Stomach (tissue), 9 donors: ENCODE measurements around the gene ARHGEF12. TPM values are rescaled to one million over a fixed set of nuclear protein-coding genes. Genes with fewer than 3 reads are reported as not detected.
A peak's percentile ranks its signal among the peaks of the same experiment; 100 is the strongest.

Source experiments
- DNase-seq, 2 donors: peaks; one replicate each; pipeline versions ENCODE4 v3.0.0 to v3.0.0-alpha.2; 2013 to 2019
- H3K27ac ChIP-seq, 5 donors: fragments of 200-600 bp in 4 of 5; sonication (generic) in 4 of 5; one replicate each; pipeline ENCODE4 v1.5.1; 2013 to 2019; ENCODE audit warnings: mild to moderate bottlenecking in 1 of 5, moderate library complexity in 1 of 5
- H3K27me3 ChIP-seq, 3 donors: fragments of 200-600 bp; sonication (generic); one replicate each; pipeline ENCODE4 v1.5.1; 2017 to 2019; ENCODE audit warnings: mixed run types in 1 of 3
- H3K36me3 ChIP-seq, 4 donors: fragments of 200-600 bp; sonication (generic); 1 replicate in 3 of 4; 2 replicates in 1 of 4; pipeline ENCODE4 v1.5.1; 2016 to 2019
- H3K4me1 ChIP-seq, 4 donors: fragments of 200-600 bp; sonication (generic); one replicate each; pipeline ENCODE4 v1.5.1; 2016 to 2019
- H3K4me3 ChIP-seq, 4 donors: fragments of 200-600 bp; sonication (generic) in 3 of 4; one replicate each; pipeline ENCODE4 v1.5.1; 2016 to 2019; ENCODE audit warnings: mild to moderate bottlenecking in 1 of 4
- H3K9me3 ChIP-seq, 4 donors: fragments of 200-600 bp; sonication (generic); one replicate each; pipeline ENCODE4 v1.5.1; 2016 to 2019
- EP300 ChIP-seq: sonication (generic); formaldehyde crosslinking; IDR thresholded peaks from one replicate; pipeline ENCODE4 v1.6.1; 2017; ENCODE audit warnings: antibody characterized with exemption
- POLR2A ChIP-seq, 4 donors: fragments of 450-650 bp; IDR thresholded peaks; one replicate each; pipeline ENCODE4 v1.6.1; 2016; ENCODE audit warnings: antibody characterized with exemption in 4 of 4, control low read depth in 2 of 4, mild to moderate bottlenecking in 1 of 4, moderate library complexity in 1 of 4
- POLR2AphosphoS5 ChIP-seq, 3 donors: sonication (generic); formaldehyde crosslinking; IDR thresholded peaks; one replicate each; pipeline ENCODE4 v1.6.1; 2016; ENCODE audit warnings: antibody characterized with exemption in 3 of 3
- WGBS, 5 donors: extraction: QIAGEN DNeasy Blood & Tissue Kit in 3 of 5; methylation state at CpG; one replicate each; pipeline versions ENCODE4 v1.1.5 to v1.1.7; 2013 to 2018; 5-methylcytosine and 5-hydroxymethylcytosine counted together
- intact Hi-C: fragments of 100-400 bp; cut with DNase I; formaldehyde crosslinking; loops from one replicate; pipeline ENCODE4 v1.15.1; 2023; ENCODE audit warnings: low total_unique reads
- polyA plus RNA-seq, 3 donors: library from polyadenylated mRNA; stranded (reverse); fragments of 200-250 nt; gene quantifications; one replicate each; pipeline ENCODE4 v1.2.3, GENCODE V29; 2013
- total RNA-seq, 5 donors: library from RNA; depleted of rRNA; stranded (reverse); fragments of >200 nt; gene quantifications; one replicate each; pipeline versions ENCODE4 v1.1.0 to v1.2.3, GENCODE V29; 2014 to 2016
- TF ChIP-seq, protein P1 (sequence below), 7 experiments: fragments of 450-650 bp in 4 of 7; fragments of 200-600 bp in 3 of 7; sonication (generic) in 3 of 7; IDR thresholded peaks; one replicate each; pipeline ENCODE4 v1.5.1; 2016 to 2019; ENCODE audit warnings: antibody characterized with exemption in 7 of 7, control low read depth in 2 of 7, mild to moderate bottlenecking in 1 of 7
- donor health status: healthy with polysubstance abuse.
- donor health status: Bipolar disorder and iron deficiency.
- donor health status: healthy.

Gene ARHGEF12
- total and polyA plus RNA-seq, 8 donors = 11.5 to 186 (median 43.5) TPM

DNA sequence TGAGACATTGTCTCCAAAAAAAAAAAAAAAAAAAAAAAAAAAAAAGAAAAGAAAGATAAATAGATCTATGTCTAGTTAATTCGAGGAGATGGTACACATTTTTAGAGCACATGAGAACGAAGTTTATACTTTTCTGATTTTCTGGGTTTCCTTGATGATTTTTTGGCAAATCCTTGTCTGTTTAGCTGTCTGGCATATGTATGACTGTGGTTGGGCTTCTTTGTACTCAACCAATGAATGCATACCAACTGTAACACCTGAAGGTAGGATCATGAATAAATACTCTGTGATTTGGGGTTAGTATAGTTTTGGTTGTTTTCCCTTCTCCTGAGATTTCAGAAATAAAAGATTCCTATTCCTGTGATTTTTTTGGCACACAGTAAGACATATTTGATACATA, 63.1 kb downstream of the ARHGEF12 start:
- Histone ChIP-seq H3K4me3 (no peak overlapping the region), H3K27me3 (no peaks in the 10 kb centered on the region), H3K27ac (no peak overlapping the region), H3K36me3 (no peaks in the 10 kb centered on the region), H3K4me1 (peaks cover 13 to 55% (median 35%) of the 10 kb centered on the region in 4 donors), H3K9me3 (no peaks in the 10 kb centered on the region)
- no peak for DNase-seq
- no peak for TF ChIP-seq POLR2AphosphoS5 (IDR thresholded peaks at IDR 0.05)
- TF ChIP-seq, protein P1, sequence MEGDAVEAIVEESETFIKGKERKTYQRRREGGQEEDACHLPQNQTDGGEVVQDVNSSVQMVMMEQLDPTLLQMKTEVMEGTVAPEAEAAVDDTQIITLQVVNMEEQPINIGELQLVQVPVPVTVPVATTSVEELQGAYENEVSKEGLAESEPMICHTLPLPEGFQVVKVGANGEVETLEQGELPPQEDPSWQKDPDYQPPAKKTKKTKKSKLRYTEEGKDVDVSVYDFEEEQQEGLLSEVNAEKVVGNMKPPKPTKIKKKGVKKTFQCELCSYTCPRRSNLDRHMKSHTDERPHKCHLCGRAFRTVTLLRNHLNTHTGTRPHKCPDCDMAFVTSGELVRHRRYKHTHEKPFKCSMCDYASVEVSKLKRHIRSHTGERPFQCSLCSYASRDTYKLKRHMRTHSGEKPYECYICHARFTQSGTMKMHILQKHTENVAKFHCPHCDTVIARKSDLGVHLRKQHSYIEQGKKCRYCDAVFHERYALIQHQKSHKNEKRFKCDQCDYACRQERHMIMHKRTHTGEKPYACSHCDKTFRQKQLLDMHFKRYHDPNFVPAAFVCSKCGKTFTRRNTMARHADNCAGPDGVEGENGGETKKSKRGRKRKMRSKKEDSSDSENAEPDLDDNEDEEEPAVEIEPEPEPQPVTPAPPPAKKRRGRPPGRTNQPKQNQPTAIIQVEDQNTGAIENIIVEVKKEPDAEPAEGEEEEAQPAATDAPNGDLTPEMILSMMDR (IDR thresholded peaks at IDR 0.05) = no peak
- TF ChIP-seq POLR2A (IDR thresholded peaks at IDR 0.05) = no peak
- TF ChIP-seq EP300 = no peak
- 52 to 67% (median 62%) methylated on average over 2 of the region's 2 CpGs for WGBS, 5 donors
- intact Hi-C loops = no loop called here

DNA sequence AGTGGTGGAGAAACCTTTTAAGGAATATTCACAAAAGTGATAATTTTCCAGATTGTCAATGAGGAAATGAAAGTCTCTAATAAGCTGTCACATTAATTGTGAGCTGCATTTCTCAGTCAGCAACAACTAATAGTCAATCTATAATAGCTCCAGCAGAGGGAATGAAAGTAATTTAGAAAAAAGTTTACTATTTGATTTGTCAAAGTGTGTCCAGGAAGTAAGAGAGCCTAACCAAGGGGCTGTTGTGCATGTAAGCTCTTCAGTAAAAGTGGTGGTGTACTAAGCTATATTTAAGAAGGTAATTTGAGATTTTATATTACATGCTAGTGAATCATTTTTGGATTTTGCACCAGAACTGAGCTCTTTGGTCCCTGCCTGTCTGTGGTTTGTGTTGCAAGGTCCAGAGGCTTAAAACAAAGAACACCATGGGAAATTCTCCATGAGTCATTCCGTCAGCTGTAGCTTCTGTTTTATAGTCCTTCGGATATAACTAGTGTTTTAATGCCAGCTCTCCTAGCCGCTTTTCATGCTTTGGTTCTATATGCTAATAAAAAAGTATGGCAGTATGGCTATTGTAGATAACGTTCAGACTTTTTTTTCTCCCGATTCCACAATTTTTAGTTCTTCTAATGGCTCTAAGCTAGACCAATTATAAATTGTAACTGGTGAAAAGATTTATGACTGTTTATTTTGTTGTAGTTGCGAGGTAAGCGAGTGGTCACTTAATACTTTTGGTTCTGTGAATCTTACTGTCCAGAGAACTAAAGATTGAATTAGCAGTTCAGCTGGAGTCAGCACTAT, 64.6 kb downstream of the ARHGEF12 start:
- Histone ChIP-seq H3K4me1 (peaks cover 13 to 55% (median 35%) of the 10 kb centered on the region in 4 donors), H3K4me3 (no peak overlapping the region), H3K27ac (peak overlapping the region in 4 of 5 donors; percentile 2 to 36 (median 35)), H3K9me3 (no peaks in the 10 kb centered on the region), H3K27me3 (no peaks in the 10 kb centered on the region), H3K36me3 (no peaks in the 10 kb centered on the region)
- intact Hi-C loops = no loop called here
- peak in 1 of 2 donors; percentile 55 for DNase-seq
- TF ChIP-seq POLR2AphosphoS5 (IDR thresholded peaks at IDR 0.05) = peak in 1 of 3 donors; percentile 59
- TF ChIP-seq, protein P1 (IDR thresholded peaks at IDR 0.05) = no peak
- 49 to 66% (median 57%) methylated on average over 7 of the region's 7 CpGs for WGBS, 5 donors

- peak overlapping the region in 1 of 5 donors; percentile 35 for H3K27ac ChIP-seq
- DNase-seq = no peak
- peaks cover 13 to 55% (median 32%) of the 10 kb centered on the region in 4 donors for H3K4me1 ChIP-seq
- intact Hi-C loops = no loop called here
- H3K27me3 ChIP-seq = no peaks in the 10 kb centered on the region
- H3K36me3 ChIP-seq = no peaks in the 10 kb centered on the region
- TF ChIP-seq, protein P1 (IDR thresholded peaks at IDR 0.05) = no peak
- TF ChIP-seq EP300 = no peak
- no peak for TF ChIP-seq POLR2A (IDR thresholded peaks at IDR 0.05)
- no peak for TF ChIP-seq POLR2AphosphoS5 (IDR thresholded peaks at IDR 0.05)
- H3K4me3 ChIP-seq = no peak overlapping the region
- 26 to 61% (median 35%) methylated on average over 1 of the region's 1 CpG for WGBS, 5 donors
- no peaks in the 10 kb centered on the region for H3K9me3 ChIP-seq
These were observed 65.3 kb downstream of the ARHGEF12 start for GRCh38 chr11:120401506-120401905.

DNA sequence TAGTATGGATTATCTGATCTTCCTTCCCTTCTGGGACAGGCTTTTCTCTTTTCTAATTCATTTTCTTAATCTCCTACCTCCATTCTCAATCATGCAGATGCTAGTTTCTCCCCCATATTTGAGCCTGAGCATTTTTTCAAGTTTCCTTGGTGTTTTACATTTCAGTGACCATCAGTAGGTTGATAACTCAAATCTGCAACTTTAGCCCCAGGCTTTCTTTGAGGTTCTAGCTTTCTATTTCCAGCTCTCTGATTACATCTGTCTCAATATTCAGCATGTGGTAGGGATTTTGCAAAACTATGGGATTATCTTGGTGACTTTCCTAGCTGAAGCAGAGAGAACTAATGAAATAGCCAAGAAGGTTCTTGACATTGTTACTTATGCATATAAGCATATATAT, 67.8 kb downstream of the ARHGEF12 start:
- no peaks in the 10 kb centered on the region for H3K9me3 ChIP-seq
- H3K27ac ChIP-seq = no peak overlapping the region
- intact Hi-C loops = no loop called here
- H3K4me1 ChIP-seq = peaks cover 13 to 39% (median 25%) of the 10 kb centered on the region in 4 donors
- no peaks in the 10 kb centered on the region for H3K27me3 ChIP-seq
- TF ChIP-seq, protein P1 (IDR thresholded peaks at IDR 0.05) = no peak
- TF ChIP-seq EP300 = no peak
- H3K36me3 ChIP-seq = peaks cover 0 to 8% (median 2%) of the 10 kb centered on the region in 4 donors
- no peak overlapping the region for H3K4me3 ChIP-seq
- no peak for DNase-seq
